ENCODE results near the gene ATP11A. TPM values are rescaled to one million over a fixed set of nuclear protein-coding genes. Genes with fewer than 3 reads are reported as not detected.

The ATP11A gene
- total and polyA plus RNA-seq, 2 experiments from 2014 or later, result 28.7 to 30.8 TPM

DNA sequence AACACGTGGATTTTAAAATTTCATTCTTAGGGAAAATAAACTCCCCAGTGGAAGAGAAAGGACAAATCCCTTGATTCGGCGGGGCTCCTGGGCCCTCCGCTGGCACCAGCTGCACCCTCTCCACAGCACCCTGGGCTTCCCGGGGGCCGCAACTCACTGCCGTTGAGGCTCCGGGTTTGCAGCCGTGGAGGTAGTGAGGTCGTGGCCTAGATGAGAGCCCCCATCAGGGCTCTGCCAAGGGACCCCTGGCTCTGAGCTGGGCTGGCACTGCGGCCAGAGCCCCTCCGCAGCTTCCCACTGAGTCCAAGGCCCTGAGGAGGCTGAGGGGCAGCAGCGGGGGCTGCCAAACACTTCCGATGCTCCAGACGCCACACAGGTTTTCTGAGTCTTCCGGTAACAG lies 145.5 kb downstream of the ATP11A start:
- H4K20me1 ChIP-seq (ENCODE audit: insufficient read depth, poor library complexity, severe bottlenecking), result no peaks in the 10 kb centered on the region
- TF ChIP-seq, protein P1, sequence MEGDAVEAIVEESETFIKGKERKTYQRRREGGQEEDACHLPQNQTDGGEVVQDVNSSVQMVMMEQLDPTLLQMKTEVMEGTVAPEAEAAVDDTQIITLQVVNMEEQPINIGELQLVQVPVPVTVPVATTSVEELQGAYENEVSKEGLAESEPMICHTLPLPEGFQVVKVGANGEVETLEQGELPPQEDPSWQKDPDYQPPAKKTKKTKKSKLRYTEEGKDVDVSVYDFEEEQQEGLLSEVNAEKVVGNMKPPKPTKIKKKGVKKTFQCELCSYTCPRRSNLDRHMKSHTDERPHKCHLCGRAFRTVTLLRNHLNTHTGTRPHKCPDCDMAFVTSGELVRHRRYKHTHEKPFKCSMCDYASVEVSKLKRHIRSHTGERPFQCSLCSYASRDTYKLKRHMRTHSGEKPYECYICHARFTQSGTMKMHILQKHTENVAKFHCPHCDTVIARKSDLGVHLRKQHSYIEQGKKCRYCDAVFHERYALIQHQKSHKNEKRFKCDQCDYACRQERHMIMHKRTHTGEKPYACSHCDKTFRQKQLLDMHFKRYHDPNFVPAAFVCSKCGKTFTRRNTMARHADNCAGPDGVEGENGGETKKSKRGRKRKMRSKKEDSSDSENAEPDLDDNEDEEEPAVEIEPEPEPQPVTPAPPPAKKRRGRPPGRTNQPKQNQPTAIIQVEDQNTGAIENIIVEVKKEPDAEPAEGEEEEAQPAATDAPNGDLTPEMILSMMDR (IDR thresholded peaks at IDR 0.05; ENCODE audit: poor library complexity), result no peak
- TF ChIP-seq EZH2 (IDR thresholded peaks at IDR 0.05; ENCODE audit: borderline replicate concordance) (no peak), EZH2phosphoT487 (IDR thresholded peaks at IDR 0.05; ENCODE audit: low read depth, severe bottlenecking, unreplicated experiment) (no peak)
- H3K4me2 ChIP-seq, result no peak overlapping the region
- H3K36me3 ChIP-seq (replicated peaks; ENCODE audit: insufficient read depth, low read depth), result no peaks in the 10 kb centered on the region
- H3K4me3 ChIP-seq, result no peak overlapping the region
- H3K9me3 ChIP-seq (ENCODE audit: low read depth), result no peaks in the 10 kb centered on the region
- 92% methylated on average over 16 of the region's 16 CpGs for WGBS (ENCODE audit: low lambda C conversion rate, missing lambda C conversion rate)
- H3K79me2 ChIP-seq, result no peaks in the 10 kb centered on the region
- no peak overlapping the region for H3K27ac ChIP-seq
- no peak overlapping the region for H2AFZ ChIP-seq
- DNase-seq (ENCODE audit: low spot score), result no peak
- no peaks in the 10 kb centered on the region for H3K4me1 ChIP-seq (ENCODE audit: insufficient read depth)
- no peaks in the 10 kb centered on the region for H3K27me3 ChIP-seq
- H3K9me2 ChIP-seq (replicated peaks; ENCODE audit: insufficient read depth), result no peaks in the 10 kb centered on the region

DNA sequence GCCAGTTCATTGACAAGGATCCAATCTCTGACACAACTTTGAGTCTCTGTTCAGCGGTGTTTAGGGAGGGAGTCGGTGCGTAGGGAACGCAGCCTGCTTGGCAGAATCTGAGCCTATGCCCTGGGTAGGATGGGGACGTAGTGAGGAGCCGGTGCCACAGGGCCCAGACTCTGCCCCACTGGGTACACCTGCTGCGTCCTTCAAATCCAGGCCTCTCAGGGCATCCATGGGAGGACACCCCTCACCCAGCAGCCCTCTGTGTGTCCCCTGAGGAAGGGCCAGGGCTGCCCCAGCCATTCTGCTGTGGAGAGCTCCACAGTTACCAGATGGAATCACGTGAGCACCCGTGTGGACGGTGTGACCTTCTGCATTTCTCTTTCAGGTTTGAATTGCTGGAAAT lies 146.0 kb downstream of the ATP11A start:
- H3K79me2 ChIP-seq, result no peaks in the 10 kb centered on the region
- H4K20me1 ChIP-seq (ENCODE audit: insufficient read depth, poor library complexity, severe bottlenecking), result no peaks in the 10 kb centered on the region
- no peak overlapping the region for H3K4me2 ChIP-seq
- H3K4me1 ChIP-seq (ENCODE audit: insufficient read depth), result no peaks in the 10 kb centered on the region
- no peaks in the 10 kb centered on the region for H3K36me3 ChIP-seq (replicated peaks; ENCODE audit: insufficient read depth, low read depth)
- 99% methylated on average over 10 of the region's 10 CpGs for WGBS (ENCODE audit: low lambda C conversion rate, missing lambda C conversion rate)
- TF ChIP-seq, protein P1 (IDR thresholded peaks at IDR 0.05; ENCODE audit: poor library complexity), result no peak
- TF ChIP-seq EZH2phosphoT487 (IDR thresholded peaks at IDR 0.05; ENCODE audit: low read depth, severe bottlenecking, unreplicated experiment) (no peak), EZH2 (IDR thresholded peaks at IDR 0.05; ENCODE audit: borderline replicate concordance) (no peak)
- H2AFZ ChIP-seq, result no peak overlapping the region
- H3K27ac ChIP-seq, result no peak overlapping the region
- no peak for DNase-seq (ENCODE audit: low spot score)
- no peak overlapping the region for H3K4me3 ChIP-seq
- no peaks in the 10 kb centered on the region for H3K9me3 ChIP-seq (ENCODE audit: low read depth)
- H3K27me3 ChIP-seq, result no peaks in the 10 kb centered on the region
- H3K9me2 ChIP-seq (replicated peaks; ENCODE audit: insufficient read depth), result no peaks in the 10 kb centered on the region

DNA sequence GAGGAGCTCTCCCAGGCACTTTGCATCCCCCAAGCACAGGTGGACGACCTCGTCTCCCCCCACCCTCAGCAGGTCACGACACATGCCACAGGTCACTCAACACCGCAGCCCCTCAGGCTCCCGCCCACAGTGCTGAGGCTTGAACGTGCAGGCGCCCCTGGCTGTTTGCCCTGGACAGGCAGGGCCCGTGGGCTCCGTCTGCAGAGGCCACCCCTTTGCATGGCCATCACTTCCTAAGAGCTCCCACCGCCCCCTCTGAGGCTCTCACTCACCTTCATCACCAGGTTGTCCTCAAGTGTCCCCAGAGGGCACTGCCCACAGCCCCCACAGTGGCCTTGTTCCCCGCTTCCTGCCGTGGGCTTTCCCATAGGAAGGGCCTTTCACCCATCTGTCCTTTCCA lies 147.1 kb downstream of the ATP11A start:
- Histone ChIP-seq H3K4me3 (no peak overlapping the region), H3K27ac (no peak overlapping the region), H3K79me2 (no peaks in the 10 kb centered on the region), H3K9me2 (replicated peaks; ENCODE audit: insufficient read depth) (no peaks in the 10 kb centered on the region), H3K4me1 (ENCODE audit: insufficient read depth) (no peaks in the 10 kb centered on the region), H3K27me3 (no peaks in the 10 kb centered on the region), H2AFZ (no peak overlapping the region), H3K4me2 (no peak overlapping the region), H3K9me3 (ENCODE audit: low read depth) (no peaks in the 10 kb centered on the region), H4K20me1 (ENCODE audit: insufficient read depth, poor library complexity, severe bottlenecking) (no peaks in the 10 kb centered on the region), H3K36me3 (replicated peaks; ENCODE audit: insufficient read depth, low read depth) (no peaks in the 10 kb centered on the region)
- TF ChIP-seq, protein P1 (IDR thresholded peaks at IDR 0.05; ENCODE audit: poor library complexity), result no peak
- TF ChIP-seq EZH2 (IDR thresholded peaks at IDR 0.05; ENCODE audit: borderline replicate concordance), result no peak
- TF ChIP-seq EZH2phosphoT487 (IDR thresholded peaks at IDR 0.05; ENCODE audit: low read depth, severe bottlenecking, unreplicated experiment), result no peak
- whole genome bisulfite sequencing (ENCODE audit: low lambda C conversion rate, missing lambda C conversion rate), result 91% methylated on average over 11 of the region's 12 CpGs
- no peak for DNase-seq (ENCODE audit: low spot score)
